ENCODE data around the gene SENP2. TPM values are rescaled to one million over a fixed set of nuclear protein-coding genes. Genes with fewer than 3 reads are reported as not detected.

SENP2 gene
- polyA plus RNA-seq, 1 of the 3 experiments (the other 2 are of a cell fraction): 7.1 TPM

GRCh38 chr3:185648396-185648795 is 62.3 kb downstream of the SENP2 start:
- Histone ChIP-seq H3K4me3 (ENCODE audit: low read depth in 2 of 2, low read length in 1 of 2) (no peak overlapping the region), H3K4me2 (no peak overlapping the region), H3K9ac (no peak overlapping the region), H3K27me3 (ENCODE audit: insufficient read depth) (no peaks in the 10 kb centered on the region), H3K79me2 (ENCODE audit: insufficient read depth) (no peaks in the 10 kb centered on the region), H4K20me1 (ENCODE audit: insufficient read depth) (no peaks in the 10 kb centered on the region), H3K9me2 (no peaks in the 10 kb centered on the region), H3K36me3 (replicated peaks in 1 of 2; ENCODE audit: control insufficient read depth in 1 of 2, insufficient read depth in 2 of 2, low read length in 1 of 2) (peaks cover 45 to 68% of the 10 kb centered on the region in 2 experiments), H2AFZ (ENCODE audit: low read depth) (no peak overlapping the region), H3K9me3 (no peaks in the 10 kb centered on the region), H3K27ac (ENCODE audit: low read depth in 2 of 2, low read length in 1 of 2) (no peak overlapping the region), H3K4me1 (ENCODE audit: control insufficient read depth in 1 of 2, insufficient read depth in 2 of 2, low read depth in 1 of 2, low read length in 1 of 2) (peaks cover 0 to 4% of the 10 kb centered on the region in 2 experiments; a peak in 1 of 4 replicates), H3F3A (replicated peaks; ENCODE audit: insufficient read depth) (peaks cover 8% of the 10 kb centered on the region)
- ChIA-PET POLR2A (no interaction called here), CTCF (interaction anchor here (1.6 to 4.9 kb wide), 2 partner anchors 12 to 120 kb away, joined by 10 to 36 read pairs; no protein-coding TSS in a partner anchor)
- TF ChIP-seq ZBTB33 (IDR thresholded peaks at IDR 0.05; ENCODE audit: borderline replicate concordance, low read depth) (no peak), TEAD4 (IDR thresholded peaks at IDR 0.05; ENCODE audit: borderline replicate concordance, insufficient read depth) (no peak), FOXM1 (IDR thresholded peaks at IDR 0.05; ENCODE audit: low read depth) (no peak), ELF1 (IDR thresholded peaks at IDR 0.05) (no peak), FOSL2 (IDR thresholded peaks at IDR 0.05; ENCODE audit: borderline replicate concordance, low read depth) (no peak), REST (IDR thresholded peaks at IDR 0.05; ENCODE audit: low read depth, low read length) (no peak), POLR2AphosphoS5 (IDR thresholded peaks at IDR 0.05; ENCODE audit: low read depth, low read length) (no peak), FOXJ3 (CRISPR knock-in tag; IDR thresholded peaks at IDR 0.05) (no peak), CTCF (IDR thresholded peaks at IDR 0.05) (no peak), RAD21 (IDR thresholded peaks at IDR 0.05; ENCODE audit: low read length) (no peak), USF2 (IDR thresholded peaks at IDR 0.05; ENCODE audit: borderline replicate concordance, low read depth, low read length) (no peak), EZH2phosphoT487 (IDR thresholded peaks at IDR 0.05; ENCODE audit: borderline replicate concordance, low read depth) (no peak), MAX (IDR thresholded peaks at IDR 0.05; ENCODE audit: low read depth) (no peak), CHD2 (IDR thresholded peaks at IDR 0.05; ENCODE audit: low read length, partially characterized antibody) (no peak), RCOR1 (IDR thresholded peaks at IDR 0.05; ENCODE audit: low read length) (no peak)
- no peak for DNase-seq
- WGBS (ENCODE audit: low lambda C conversion rate): 97% methylated on average over 4 of the region's 4 CpGs

Data from SK-N-SH (cell line).